Measurements from ENCODE around the gene FAM53A. TPM values are rescaled to one million over a fixed set of nuclear protein-coding genes. Genes with fewer than 3 reads are reported as not detected.
A peak's percentile ranks its signal among the peaks of the same experiment; 100 is the strongest.

Gene FAM53A
- total RNA-seq, 4 donors from 2014 or later = 1.3 to 3.2 TPM; not detected in 2

- no peaks in the 10 kb centered on the region for H3K9me3 ChIP-seq
- peak overlapping the region; percentile 52 to 84 for H3K4me3 ChIP-seq
- no peak for TF ChIP-seq POLR2A (IDR thresholded peaks at IDR 0.05)
- TF ChIP-seq CTCF (IDR thresholded peaks at IDR 0.05) = no peak
- intact Hi-C loops (cut with DNase I; ENCODE audit: low total_unique reads) = loop anchor here (5.0 kb wide), 1 partner anchor 137 kb away; the partner anchor contains the start of gene LETM1
- peaks cover 0 to 19% of the 10 kb centered on the region in 2 donors for H3K4me1 ChIP-seq
- DNase-seq = no peak
- no peaks in the 10 kb centered on the region for H3K27me3 ChIP-seq
- H3K27ac ChIP-seq = peak overlapping the region; percentile 78 to 87
- no peaks in the 10 kb centered on the region for H3K36me3 ChIP-seq
Measured at GRCh38 chr4:1720163-1720983, 36.3 kb upstream of the FAM53A start.

DNA sequence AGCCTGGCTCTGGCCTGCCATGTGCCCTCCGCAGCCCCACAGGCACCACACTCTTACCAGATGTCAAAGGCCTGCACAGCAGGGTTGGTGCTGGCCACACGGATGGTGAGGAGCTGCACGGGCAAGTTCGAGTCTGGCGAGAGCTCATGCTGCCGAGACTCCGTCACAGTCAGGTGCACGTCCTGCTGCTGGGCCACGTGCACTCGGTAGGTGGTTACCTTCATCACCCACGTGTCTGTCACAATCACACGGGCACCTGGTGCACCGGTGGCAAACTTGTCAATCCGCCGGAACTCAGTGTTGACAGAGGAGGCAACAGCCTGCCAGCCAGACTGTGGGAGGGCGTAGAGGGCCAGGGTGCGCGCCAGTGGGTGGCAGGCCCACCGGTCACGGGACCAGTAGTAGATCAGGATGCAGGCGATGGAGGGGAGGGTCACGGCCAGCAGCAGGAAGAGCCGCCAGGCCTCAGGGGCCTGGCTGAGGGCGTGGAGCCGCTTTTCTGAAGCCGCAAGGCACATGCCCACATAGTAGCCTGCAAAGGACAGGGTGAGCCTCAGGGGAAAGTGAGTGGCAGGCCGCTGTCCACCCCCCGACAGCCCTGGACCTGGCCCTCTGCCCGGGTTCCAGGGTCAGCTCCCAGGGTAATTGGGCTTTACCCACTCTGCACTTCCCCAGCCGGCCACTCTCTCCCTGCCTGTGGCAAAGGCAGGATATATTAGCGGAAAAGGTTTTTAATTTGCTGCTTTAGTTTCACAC, 34.2 kb upstream of the FAM53A start:
- no peak overlapping the region for H3K27ac ChIP-seq
- no peaks in the 10 kb centered on the region for H3K27me3 ChIP-seq
- no peak for TF ChIP-seq CTCF (IDR thresholded peaks at IDR 0.05)
- TF ChIP-seq POLR2A (IDR thresholded peaks at IDR 0.05) = no peak
- intact Hi-C loops (cut with DNase I; ENCODE audit: low total_unique reads) = no loop called here
- no peaks in the 10 kb centered on the region for H3K9me3 ChIP-seq
- H3K4me1 ChIP-seq = peaks cover 0 to 20% of the 10 kb centered on the region in 2 donors
- H3K4me3 ChIP-seq = no peak overlapping the region
- DNase-seq = no peak
- H3K36me3 ChIP-seq = no peaks in the 10 kb centered on the region

GRCh38 chr4:1717129-1718094, 33.3 kb upstream of the FAM53A start:
- Histone ChIP-seq H3K36me3 (no peaks in the 10 kb centered on the region), H3K27me3 (no peaks in the 10 kb centered on the region), H3K27ac (no peak overlapping the region), H3K4me1 (peaks cover 0 to 24% of the 10 kb centered on the region in 2 donors), H3K9me3 (no peaks in the 10 kb centered on the region), H3K4me3 (no peak overlapping the region)
- intact Hi-C loops (cut with DNase I; ENCODE audit: low total_unique reads) = no loop called here
- DNase-seq = no peak
- no peak for TF ChIP-seq CTCF (IDR thresholded peaks at IDR 0.05)
- no peak for TF ChIP-seq POLR2A (IDR thresholded peaks at IDR 0.05)

DNA sequence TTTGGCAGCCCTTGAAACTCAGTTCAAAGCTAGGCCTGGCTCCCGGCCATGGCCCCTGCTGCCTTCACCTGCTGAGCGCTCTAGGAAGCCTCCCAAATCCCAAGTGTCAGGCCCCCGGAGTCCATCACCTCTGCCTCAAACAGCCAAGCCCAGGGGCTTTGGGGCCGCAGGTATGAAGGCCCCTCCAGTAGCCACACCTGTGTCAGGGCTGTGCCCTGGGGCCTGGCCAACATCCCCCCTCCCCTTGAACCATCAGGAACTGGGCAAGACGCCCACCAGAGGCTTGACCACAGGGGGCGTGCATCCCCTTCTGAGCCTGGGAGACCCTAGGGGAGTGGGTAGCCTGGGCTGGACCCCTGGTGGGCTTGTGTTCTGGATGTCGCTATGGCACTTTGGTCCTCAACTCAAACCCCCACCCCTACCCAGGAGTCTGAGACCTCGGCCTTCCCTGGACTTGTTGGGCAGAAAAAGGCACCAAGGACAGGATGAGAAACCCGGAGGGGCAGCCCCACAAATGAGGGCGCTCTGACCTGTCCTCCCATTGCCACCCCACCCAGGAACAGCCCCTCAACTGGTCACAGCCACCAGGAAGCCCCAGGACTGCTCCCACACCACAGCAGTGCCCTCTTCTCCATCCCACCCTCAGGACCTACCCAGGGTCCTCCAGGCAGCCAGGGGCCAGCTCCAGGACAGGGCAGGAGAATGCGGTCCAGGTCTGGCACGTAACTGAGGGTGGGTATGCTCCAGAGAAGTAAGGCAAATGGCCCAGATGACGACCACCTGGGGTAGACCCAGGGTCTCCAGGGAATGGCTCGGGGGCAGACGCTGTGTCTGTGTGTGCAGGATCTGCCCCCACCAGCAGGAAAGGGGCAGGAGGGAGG, 32.2 kb upstream of the FAM53A start:
- Histone ChIP-seq H3K9me3 (no peaks in the 10 kb centered on the region), H3K27ac (no peak overlapping the region), H3K36me3 (no peaks in the 10 kb centered on the region), H3K27me3 (no peaks in the 10 kb centered on the region), H3K4me1 (peaks cover 0 to 14% of the 10 kb centered on the region in 2 donors), H3K4me3 (no peak overlapping the region)
- intact Hi-C loops (cut with DNase I; ENCODE audit: low total_unique reads) = no loop called here
- DNase-seq = no peak
- TF ChIP-seq CTCF (IDR thresholded peaks at IDR 0.05) = no peak
- no peak for TF ChIP-seq POLR2A (IDR thresholded peaks at IDR 0.05)
